Activated B cell treated with CpG ODN at 0.5 μM for 24 hours (primary cell): Measurements from ENCODE around the gene MED23. TPM values are rescaled to one million over a fixed set of nuclear protein-coding genes. Genes with fewer than 3 reads are reported as not detected.

Experiments used
- ATAC-seq: fragments of 200-7000 bp; cut with Tn5 transposase; one replicate; pipeline ENCODE4 v1.10.0; 2021; ENCODE audit warnings: low read depth, mild to moderate bottlenecking, moderate library complexity
- CTCF ChIA-PET: fragments of 350-600 bp; sonication (Branson Sonifier 250); formaldehyde crosslinking; loops from one replicate; lab custom pipeline; 2021; ENCODE audit warnings: antibody characterized with exemption; lab: Charles Lee
- POLR2A ChIA-PET: fragments of 350-600 bp; sonication (Branson Sonifier 250); formaldehyde crosslinking; loops from one replicate; lab custom pipeline; 2021; ENCODE audit warnings: antibody characterized with exemption; lab: Charles Lee
- DNase-seq: peaks from one replicate; pipeline ENCODE4 v3.0.0; 2022
- H3K27ac Mint-ChIP-seq: one replicate; pipeline ENCODE4 v1.8.0; 2020; ENCODE audit warnings: mixed read lengths
- H3K27me3 Mint-ChIP-seq: one replicate; pipeline ENCODE4 v1.8.0; 2021; ENCODE audit warnings: mixed read lengths
- H3K36me3 Mint-ChIP-seq: one replicate; pipeline ENCODE4 v1.8.0; 2021; ENCODE audit warnings: low read depth, mixed read lengths
- H3K4me1 Mint-ChIP-seq: one replicate; pipeline ENCODE4 v1.8.0; 2021; ENCODE audit warnings: mixed read lengths
- H3K4me3 Mint-ChIP-seq: one replicate; pipeline ENCODE4 v1.8.0; 2020; ENCODE audit warnings: mild to moderate bottlenecking, mixed read lengths
- H3K9me3 Mint-ChIP-seq: one replicate; pipeline ENCODE4 v1.8.0; 2020; ENCODE audit warnings: mixed read lengths
- CTCF ChIP-seq: fragments of 200-600 bp; IDR thresholded peaks from one replicate; pipeline ENCODE4 v1.8.0; 2022; ENCODE audit warnings: antibody characterized with exemption, mild to moderate bottlenecking
- intact Hi-C: fragments of 100-400 bp; cut with micrococcal nuclease; formaldehyde crosslinking; loops from one replicate; pipeline ENCODE4 v1.15.1; 2024
- total RNA-seq: library from RNA; stranded (reverse); gene quantifications from 2 replicates; pipeline ENCODE4 v1.2.3, GENCODE V29; 2022

Gene MED23
- total RNA-seq, 1 donor from 2014 or later, result 51.0 TPM

DNA sequence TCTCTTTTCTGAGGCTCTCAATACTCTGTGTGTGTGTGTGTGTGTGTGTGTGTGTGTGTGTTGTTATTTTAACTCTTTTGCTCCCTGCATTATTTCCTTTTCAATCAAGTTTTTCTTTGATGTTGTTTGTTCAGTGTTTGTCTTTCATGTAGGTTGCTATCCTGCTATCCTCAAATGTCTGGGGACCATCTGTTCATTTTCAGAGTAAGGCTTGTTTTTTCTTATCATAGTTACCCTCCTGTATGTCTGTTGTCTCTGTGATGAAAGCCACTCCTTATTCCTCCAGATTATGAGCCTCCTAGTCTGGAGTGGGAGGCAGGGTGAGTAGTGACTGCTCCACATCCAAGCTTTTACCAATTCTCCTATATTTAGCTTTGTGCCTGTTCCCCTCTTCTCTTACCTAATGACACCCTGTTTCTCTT lies 18.2 kb upstream of the MED23 start:
- ChIA-PET CTCF (no interaction called here), POLR2A (interaction anchor here (0.6 kb wide), 2 partner anchors 30 to 37 kb away, joined by 3 to 5 read pairs; no protein-coding TSS in a partner anchor)
- intact Hi-C loops, result no loop called here
- DNase-seq, result no peak
- ATAC-seq, result no peak
- H3K27ac Mint-ChIP-seq, result no peak overlapping the region
- TF ChIP-seq CTCF, result no peak
- peaks cover 6% of the 10 kb centered on the region for H3K27me3 Mint-ChIP-seq
- no peaks in the 10 kb centered on the region for H3K4me1 Mint-ChIP-seq
- no peaks in the 10 kb centered on the region for H3K9me3 Mint-ChIP-seq
- no peaks in the 10 kb centered on the region for H3K36me3 Mint-ChIP-seq
- H3K4me3 Mint-ChIP-seq, result no peak overlapping the region

GRCh38 chr6:131645846-131646245 lies 17.8 kb upstream of the MED23 start:
- intact Hi-C loops, result no loop called here
- Mint-ChIP-seq H3K4me1 (no peaks in the 10 kb centered on the region), H3K27ac (no peak overlapping the region), H3K9me3 (no peaks in the 10 kb centered on the region), H3K36me3 (no peaks in the 10 kb centered on the region), H3K27me3 (peaks cover 6% of the 10 kb centered on the region), H3K4me3 (no peak overlapping the region)
- POLR2A ChIA-PET, result interaction anchor here (0.6 kb wide), 2 partner anchors 31 to 37 kb away, joined by 3 to 5 read pairs; no protein-coding TSS in a partner anchor
- TF ChIP-seq CTCF, result no peak
- DNase-seq, result no peak
- ATAC-seq, result no peak
- CTCF ChIA-PET, result no interaction called here

DNA sequence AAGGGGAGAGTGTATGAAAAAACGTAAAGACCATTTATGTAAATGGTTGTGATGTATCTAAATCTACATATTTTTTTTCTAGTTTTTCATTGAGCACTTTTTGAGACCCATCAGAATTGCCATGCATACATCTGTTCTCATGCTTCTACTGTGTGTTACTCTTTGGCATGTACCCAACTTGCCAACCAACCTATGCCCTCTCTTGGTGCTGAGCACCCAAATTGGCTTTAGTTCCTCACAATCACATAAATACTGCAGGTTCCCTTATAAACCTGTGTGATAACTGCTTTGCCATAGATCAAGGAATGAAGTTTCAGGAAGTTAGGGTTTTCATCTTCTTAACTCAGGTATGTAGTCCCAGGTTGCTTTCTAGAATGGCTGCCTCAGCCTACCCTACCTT lies 16.9 kb upstream of the MED23 start:
- CTCF ChIA-PET, result no interaction called here
- no peak for ATAC-seq

GRCh38 chr6:131643855-131644460 lies 15.9 kb upstream of the MED23 start:
- DNase-seq (no peak), ATAC-seq (no peak)
- no peaks in the 10 kb centered on the region for H3K36me3 Mint-ChIP-seq
- H3K4me1 Mint-ChIP-seq, result no peaks in the 10 kb centered on the region
- CTCF ChIA-PET, result interaction anchor here (2.0 kb wide), 1 partner anchor 16 kb away, joined by 5 read pairs; the partner anchor contains the start of gene MED23
- no peak overlapping the region for H3K4me3 Mint-ChIP-seq
- H3K27me3 Mint-ChIP-seq, result peaks cover 2% of the 10 kb centered on the region
- no peak for TF ChIP-seq CTCF
- intact Hi-C loops, result no loop called here
- H3K27ac Mint-ChIP-seq, result no peak overlapping the region
- no peaks in the 10 kb centered on the region for H3K9me3 Mint-ChIP-seq
- POLR2A ChIA-PET, result no interaction called here

More for the DNA sequence above, 16.9 kb upstream of the MED23 start:
- H3K27me3 Mint-ChIP-seq, result peaks cover 6% of the 10 kb centered on the region
- POLR2A ChIA-PET, result no interaction called here
- no peak for DNase-seq
- TF ChIP-seq CTCF, result no peak
- H3K36me3 Mint-ChIP-seq, result no peaks in the 10 kb centered on the region
- no peaks in the 10 kb centered on the region for H3K9me3 Mint-ChIP-seq
- intact Hi-C loops, result no loop called here
- no peaks in the 10 kb centered on the region for H3K4me1 Mint-ChIP-seq
- no peak overlapping the region for H3K27ac Mint-ChIP-seq
- H3K4me3 Mint-ChIP-seq, result no peak overlapping the region

- TF ChIP-seq CTCF, result no peak
- DNase-seq (no peak), ATAC-seq (no peak)
- Mint-ChIP-seq H3K36me3 (no peaks in the 10 kb centered on the region), H3K9me3 (no peaks in the 10 kb centered on the region), H3K27ac (no peak overlapping the region), H3K4me1 (no peaks in the 10 kb centered on the region), H3K4me3 (no peak overlapping the region), H3K27me3 (peaks cover 4% of the 10 kb centered on the region)
- POLR2A ChIA-PET, result no interaction called here
- intact Hi-C loops, result no loop called here
- CTCF ChIA-PET, result interaction anchor here (2.0 kb wide), 1 partner anchor 15 kb away, joined by 5 read pairs; the partner anchor contains the start of gene MED23
Observed at GRCh38 chr6:131642987-131643611, 15.1 kb upstream of the MED23 start.
